Posterior cingulate gyrus (tissue), 11 donors: Measurements from ENCODE around the gene INHBB.

Experiments used
- DNase-seq, 10 donors: peaks; one replicate each; pipeline versions ENCODE4 v3.0.0 to v3.0.0-alpha.2; 2020 to 2021; ENCODE audit warnings: mixed read lengths in 3 of 10
- intact Hi-C: fragments of 100-400 bp; cut with DNase I; formaldehyde crosslinking; loops from one replicate; pipeline ENCODE4 v1.15.1; 2023

INHBB gene

GRCh38 chr2:120346026-120346666 is at the start of gene INHBB:
INHBB (plus strand) TSS chr2:120346136; CDS start chr2:120346189, 53 bp downstream.
- DNase-seq: no peak
- intact Hi-C loops: loop anchor here (10.0 kb wide), 1 partner anchor 729 kb away; no protein-coding TSS in a partner anchor

GRCh38 chr2:120298173-120298835 is 47.6 kb upstream of the INHBB start:
- intact Hi-C loops: no loop called here
- DNase-seq: no peak

- intact Hi-C loops: no loop called here
- DNase-seq: no peak
Measured at GRCh38 chr2:120299004-120299403, 46.9 kb upstream of the INHBB start.

- intact Hi-C loops: no loop called here
- DNase-seq: no peak
Measured at GRCh38 chr2:120299561-120299960, 46.4 kb upstream of the INHBB start.

GRCh38 chr2:120300385-120300784 is 45.6 kb upstream of the INHBB start:
- peak in 1 of 10 donors; percentile 55 for DNase-seq
- intact Hi-C loops: no loop called here

GRCh38 chr2:120301284-120301683 is 44.7 kb upstream of the INHBB start:
- no peak for DNase-seq
- intact Hi-C loops: no loop called here

- no peak for DNase-seq
- intact Hi-C loops: no loop called here
Measured at GRCh38 chr2:120302301-120302700, 43.6 kb upstream of the INHBB start.

- intact Hi-C loops: no loop called here
- peak in 1 of 10 donors; percentile 47 for DNase-seq
Measured at GRCh38 chr2:120303177-120303576, 42.8 kb upstream of the INHBB start.

GRCh38 chr2:120305296-120305695 is 40.6 kb upstream of the INHBB start:
- DNase-seq: peak in 3 of 10 donors; percentile 47 to 62 (median 58)
- intact Hi-C loops: no loop called here

- intact Hi-C loops: no loop called here
- DNase-seq: peak in 1 of 10 donors; percentile 55
Measured at GRCh38 chr2:120305937-120306490, 39.9 kb upstream of the INHBB start.

- intact Hi-C loops: no loop called here
- DNase-seq: peak in 2 of 10 donors; percentile 8 to 52
Measured at GRCh38 chr2:120307482-120307881, 38.5 kb upstream of the INHBB start.

GRCh38 chr2:120308038-120308910 is 37.7 kb upstream of the INHBB start:
- DNase-seq: peak in 2 of 10 donors; percentile 35 to 70
- intact Hi-C loops: no loop called here

GRCh38 chr2:120310136-120310535 is 35.8 kb upstream of the INHBB start:
- intact Hi-C loops: loop anchor here (5.0 kb wide), 1 partner anchor 133 kb away; no protein-coding TSS in a partner anchor

GRCh38 chr2:120310841-120311240 is 35.1 kb upstream of the INHBB start:
- intact Hi-C loops: loop anchor here (5.0 kb wide), 1 partner anchor 134 kb away; no protein-coding TSS in a partner anchor
- DNase-seq: peak in 3 of 10 donors; percentile 18 to 71 (median 58)

More at GRCh38 chr2:120310136-120310535, 35.8 kb upstream of the INHBB start:
- DNase-seq: peak in 2 of 10 donors; percentile 13 to 28

- intact Hi-C loops: loop anchor here (2.0 to 5.0 kb wide), 2 partner anchors 135 to 203 kb away; no protein-coding TSS in a partner anchor
- peak in 2 of 10 donors; percentile 44 to 66 for DNase-seq
Measured at GRCh38 chr2:120312076-120312475, 33.9 kb upstream of the INHBB start.

- intact Hi-C loops: loop anchor here (1.0 to 5.0 kb wide), 3 partner anchors 60 to 204 kb away; no protein-coding TSS in a partner anchor
- peak; percentile 71 to 97 (median 86) for DNase-seq
Measured at GRCh38 chr2:120312860-120313694, 32.9 kb upstream of the INHBB start.

GRCh38 chr2:120313695-120314615 is 32.0 kb upstream of the INHBB start:
- DNase-seq: peak in 3 of 10 donors; percentile 69 to 86 (median 85)
- intact Hi-C loops: loop anchor here (1.0 to 5.0 kb wide), 3 partner anchors 61 to 205 kb away; no protein-coding TSS in a partner anchor
